HG03095 (cell line): ENCODE results near the gene CD320.
"Not testable (repeated sequence)": the region's sequence is repeated elsewhere in the genome, so short reads cannot be mapped to it uniquely, and the experiment has no call there.

Experiments
- ATAC-seq: cut with Tn5 transposase; IDR thresholded peaks from one replicate; pipeline ENCODE4 v1.9.1; 2021; ENCODE audit warnings: moderate library complexity; ENCODE audit not compliant: unreplicated experiment

The CD320 gene

DNA sequence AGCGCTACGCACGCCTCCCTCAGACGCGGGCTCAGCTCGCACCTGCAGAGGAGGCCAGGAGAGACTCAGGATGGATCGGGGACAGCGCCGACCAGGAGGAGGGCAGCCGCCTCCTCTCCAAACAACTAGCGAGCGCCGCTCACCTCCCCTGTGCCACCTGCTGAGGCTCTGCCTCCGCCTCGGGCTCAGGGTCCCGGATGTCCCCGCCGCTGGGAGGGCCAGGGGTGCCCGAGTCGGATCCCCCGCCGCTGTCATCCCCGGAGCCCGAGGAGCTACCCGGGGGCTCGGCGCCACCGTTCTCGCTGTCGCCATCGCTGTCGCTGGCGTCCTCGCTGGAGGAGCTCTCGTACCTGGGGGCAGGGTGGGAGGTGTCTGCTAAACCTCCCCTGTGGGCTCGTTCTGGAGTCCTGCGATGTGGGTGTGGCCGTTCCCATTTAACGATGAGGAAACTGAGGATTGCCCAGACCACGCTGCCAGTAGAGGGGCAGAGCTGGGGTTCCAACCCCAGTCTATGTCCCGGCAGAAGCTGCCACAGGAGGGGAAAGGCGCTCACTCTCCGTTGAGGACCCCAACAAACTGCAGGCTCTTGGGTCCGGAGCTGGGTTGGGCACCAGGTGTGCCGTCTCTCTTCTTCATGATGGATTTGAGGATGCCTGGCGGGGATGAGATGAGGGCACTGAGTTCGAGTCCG lies 25.8 kb upstream of the CD320 start:
- ATAC-seq, result no peak

DNA sequence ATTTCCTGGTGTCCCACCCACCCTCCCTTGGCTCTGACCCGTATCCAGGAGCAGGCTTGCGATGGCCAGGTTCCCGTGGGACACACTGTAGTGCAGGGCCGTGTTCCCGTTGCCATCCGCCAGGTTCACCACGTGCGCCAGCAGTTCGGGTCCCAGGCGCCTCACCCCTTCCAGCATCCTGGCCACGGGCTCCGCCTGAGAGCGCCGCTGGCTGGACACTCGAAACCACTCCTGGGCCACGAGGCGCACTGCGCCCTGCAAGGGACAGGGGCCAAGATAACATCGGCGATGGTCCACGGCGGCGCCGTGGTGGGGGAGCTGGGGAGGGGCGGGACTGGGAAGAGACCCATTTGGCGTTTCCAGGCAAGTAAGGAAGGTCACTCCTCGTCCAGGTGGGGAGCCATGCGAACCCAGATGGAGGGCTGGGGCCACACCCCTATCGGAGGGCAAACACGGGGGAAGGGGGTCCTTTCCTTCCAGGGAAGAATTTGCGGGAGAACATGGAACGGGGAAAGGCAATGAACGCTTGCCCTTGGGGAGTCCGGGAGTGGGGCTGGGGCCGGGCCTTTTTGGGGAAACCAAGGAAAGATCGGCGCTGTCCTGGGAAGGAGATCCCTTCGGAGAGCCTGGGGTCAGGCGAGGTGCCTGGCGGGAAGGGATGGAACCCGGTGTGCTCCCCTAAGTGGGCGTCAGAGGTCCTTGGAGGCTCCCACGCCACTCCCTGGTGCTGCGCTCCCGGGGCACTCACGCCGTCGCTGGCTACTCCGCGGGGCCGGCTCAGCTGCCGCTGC lies 25.0 kb upstream of the CD320 start:
- no peak for ATAC-seq

DNA sequence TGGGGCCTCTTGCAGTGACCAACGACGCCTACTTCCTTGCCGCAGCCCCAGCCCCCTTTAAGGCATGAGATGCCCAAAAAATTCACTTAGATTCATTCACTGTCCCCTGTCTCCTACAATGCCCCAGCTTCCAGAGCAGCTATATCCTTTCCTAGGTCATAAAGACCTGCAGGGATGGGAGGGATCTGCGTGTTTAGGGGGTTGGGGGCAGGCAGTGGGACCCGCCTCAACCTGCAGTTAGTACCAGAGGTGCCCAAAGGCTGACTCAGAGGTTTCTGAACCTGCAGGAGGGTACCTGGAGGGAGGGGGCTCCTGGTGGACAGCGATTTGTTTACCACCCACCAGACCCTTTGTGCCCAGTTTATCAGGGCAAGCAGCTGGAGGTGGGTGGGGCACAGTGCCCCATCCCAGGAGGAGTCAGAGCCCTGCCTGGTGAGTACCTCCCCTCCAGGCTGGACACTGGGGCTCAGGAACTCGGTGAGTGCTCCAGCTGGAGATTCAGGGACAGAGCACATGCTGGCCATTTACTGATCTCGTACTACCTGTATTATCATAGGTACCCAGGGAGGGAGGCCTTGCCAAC lies 23.2 kb upstream of the CD320 start:
- no peak for ATAC-seq

DNA sequence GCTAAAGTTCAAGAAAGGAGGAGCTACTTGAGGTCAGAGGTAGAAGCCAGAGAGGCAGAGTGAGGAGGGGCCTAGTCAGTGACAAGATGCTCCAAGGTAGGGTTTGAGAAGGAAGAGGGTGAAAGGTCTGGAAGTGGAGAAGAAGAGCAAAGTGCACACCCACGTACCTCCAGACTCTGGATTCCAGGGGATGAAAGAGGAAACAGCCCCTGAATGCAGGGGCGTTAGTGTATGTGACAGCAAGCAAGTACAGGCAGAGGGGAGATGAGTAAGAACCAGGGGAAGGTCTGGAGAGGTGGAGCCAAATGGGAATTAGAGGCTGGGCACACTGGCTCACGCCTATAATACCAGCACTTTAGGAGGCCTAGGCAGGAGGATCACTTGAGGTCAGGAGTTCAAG lies 21.8 kb upstream of the CD320 start:
- no peak for ATAC-seq

DNA sequence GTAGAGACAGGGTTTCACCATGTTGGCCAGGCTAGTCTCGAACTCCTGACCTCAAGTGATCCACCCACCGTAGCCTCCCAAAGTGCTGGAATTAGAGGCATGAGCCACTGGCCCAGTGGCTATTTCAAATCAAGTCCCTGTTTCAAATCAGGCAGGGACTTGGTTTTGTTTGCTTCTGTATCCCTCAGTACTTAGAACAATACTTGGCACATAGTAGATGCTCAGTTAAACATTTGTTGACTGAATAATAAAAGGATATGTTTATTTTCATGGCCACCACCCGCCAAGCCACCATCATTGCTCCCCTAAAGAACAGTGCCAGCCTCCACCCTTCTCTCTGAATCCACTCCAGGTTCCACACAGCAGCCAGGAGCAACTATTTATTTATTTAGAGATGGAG lies 17.3 kb upstream of the CD320 start:
- no peak for ATAC-seq

DNA sequence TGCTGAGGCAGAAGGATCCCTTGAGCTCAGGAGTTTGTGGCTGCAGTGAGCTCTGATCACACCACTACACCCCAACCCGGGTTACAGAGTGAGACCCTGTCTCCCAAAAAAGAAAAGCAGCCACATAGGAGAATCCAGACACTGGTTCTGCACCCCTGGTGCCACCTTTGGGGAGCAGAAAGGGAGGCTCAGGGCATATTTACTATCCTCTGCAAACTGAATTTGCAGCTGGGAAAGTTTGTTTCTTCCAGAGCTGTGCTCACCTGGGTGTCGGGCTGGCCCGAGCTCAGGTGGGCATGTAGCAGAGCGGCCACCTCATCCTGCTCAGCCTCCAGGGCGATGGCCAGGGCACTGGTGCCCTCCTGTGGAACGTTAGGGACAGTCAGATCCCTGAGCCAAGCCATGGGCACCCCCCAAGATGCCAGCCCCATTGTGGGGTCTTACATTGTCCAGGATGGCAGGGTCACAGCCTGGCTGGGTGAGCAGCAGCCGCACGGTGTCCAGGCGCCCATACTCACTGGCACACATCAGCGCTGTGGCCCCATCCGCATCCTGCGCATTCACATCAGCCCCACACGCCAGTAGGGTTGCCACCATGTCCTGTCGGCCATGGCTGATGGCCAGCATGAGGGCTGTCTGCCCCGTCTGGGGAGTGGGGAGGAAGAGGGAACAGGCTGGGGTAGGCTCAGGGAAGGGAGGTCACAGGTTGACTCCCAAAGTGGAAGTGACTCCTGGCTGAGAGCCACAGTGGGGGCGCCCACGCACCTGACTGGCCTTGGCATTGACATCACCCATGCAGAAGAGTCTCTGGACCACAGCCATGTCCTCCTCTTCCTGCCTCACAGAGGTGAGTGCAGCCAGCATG lies 16.3 kb upstream of the CD320 start:
- no peak for ATAC-seq

DNA sequence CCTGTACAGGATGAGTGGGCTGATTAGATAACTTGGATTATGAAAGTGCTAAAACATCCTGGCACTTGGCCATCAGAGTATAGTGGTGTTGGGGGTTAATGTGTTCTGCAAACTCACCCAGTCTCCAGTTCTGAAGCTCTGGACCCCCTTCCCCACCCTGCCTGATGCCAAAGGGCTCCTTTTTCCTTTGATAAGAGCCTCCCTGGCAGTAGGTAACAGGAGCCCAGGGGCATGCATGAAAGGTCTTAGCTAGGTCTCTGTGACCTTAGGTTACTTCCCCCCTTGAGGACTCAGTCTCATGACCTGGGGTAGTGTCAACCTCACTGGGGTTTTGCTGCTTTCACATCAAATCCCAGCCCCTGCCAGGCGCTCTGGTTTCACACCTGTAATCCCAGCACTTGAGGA lies 15.6 kb upstream of the CD320 start:
- ATAC-seq, result no peak

DNA sequence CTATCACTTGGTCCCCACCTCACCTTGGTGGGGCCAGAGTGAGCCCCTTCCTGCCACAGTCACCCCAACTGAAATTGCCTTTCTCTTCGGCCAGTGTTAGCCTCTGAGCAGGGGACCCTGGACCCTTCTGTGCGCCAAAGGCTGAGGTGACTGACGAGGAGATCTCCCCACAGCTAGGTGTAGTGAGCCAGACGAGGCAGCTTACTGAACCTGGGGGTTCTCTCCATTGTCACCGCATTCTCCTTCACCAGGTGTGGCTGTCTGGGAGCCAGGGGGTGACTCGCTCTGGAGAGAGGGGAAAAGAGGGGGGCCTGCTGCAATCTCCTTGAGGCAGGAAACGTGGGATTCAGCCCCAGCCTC lies 14.5 kb upstream of the CD320 start:
- ATAC-seq, result no peak

DNA sequence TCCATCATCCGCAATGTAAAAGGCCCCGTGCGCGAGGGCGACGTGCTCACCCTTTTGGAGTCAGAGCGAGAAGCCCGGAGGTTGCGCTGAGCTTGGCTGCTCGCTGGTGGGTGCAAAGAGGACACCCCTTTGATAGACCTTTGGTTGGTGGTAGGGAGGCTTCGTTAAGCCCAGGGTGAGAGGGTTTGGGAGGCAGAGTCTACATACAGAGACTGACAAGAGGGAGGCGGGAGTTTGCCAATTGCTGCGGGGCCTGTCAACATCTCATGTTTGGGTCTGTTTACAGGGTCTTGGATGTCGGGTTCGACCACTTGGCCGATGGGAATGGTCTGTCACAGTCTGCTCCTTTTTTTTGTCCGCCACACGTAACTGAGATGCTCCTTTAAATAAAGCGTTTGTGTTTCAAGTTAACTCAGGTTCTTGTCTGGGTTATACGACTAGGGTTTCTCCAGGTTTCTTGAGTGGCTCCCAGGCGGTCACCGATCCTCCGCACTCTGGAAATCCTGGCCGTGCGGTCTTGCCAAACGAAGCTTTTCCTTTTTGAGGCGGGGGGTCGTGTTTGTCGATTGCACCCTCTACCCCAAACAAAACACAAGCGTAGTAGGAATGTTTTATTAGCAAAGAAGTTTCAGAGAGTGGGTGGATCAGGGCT lies 14.0 kb upstream of the CD320 start:
- no peak for ATAC-seq

DNA sequence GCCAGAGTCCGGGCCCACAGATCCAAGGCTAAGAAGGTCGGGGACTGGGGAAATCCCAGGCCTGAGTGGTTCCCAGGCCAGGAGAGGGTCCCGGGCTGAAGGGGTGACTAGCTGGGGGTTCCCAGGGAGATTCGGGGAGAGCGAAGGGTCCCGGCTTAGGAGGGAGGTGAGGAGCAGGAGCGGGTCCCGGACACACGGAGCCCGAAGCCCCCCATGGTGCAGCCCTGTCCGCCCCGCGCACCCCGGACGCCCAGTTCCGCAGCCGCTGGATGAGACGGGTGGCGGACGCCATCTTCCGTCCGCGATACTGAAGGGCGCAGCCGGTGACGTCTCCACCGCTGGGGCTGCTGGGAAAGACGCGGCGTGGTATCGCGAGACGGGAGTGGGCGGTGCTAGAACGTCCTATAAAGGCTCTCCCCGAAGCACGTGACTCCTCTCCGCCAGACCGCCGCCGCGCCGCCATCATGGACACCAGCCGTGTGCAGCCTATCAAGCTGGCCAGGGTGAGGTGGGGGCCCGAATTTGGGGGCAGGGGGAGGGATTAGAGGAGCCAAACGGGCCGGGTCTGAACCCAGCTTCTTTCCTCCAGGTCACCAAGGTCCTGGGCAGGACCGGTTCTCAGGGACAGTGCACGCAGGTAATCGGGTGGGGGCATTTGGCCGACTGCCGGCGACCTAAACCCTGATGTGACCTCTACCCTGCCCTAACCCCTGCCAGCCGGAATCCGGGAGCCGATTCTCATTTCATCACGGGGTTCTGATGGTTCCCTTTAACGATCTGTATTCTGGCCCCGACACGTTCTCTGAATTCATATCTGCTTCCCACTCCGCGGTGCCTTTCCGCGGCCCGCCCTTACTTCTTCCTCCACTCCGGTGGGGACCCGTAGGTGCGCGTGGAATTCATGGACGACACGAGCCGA lies 13.2 kb upstream of the CD320 start, which contains the start of the genes NDUFA7 and RPS28:
Gene NDUFA7, minus strand, starts transcription at position 309 of the 919 bp plus-strand sequence. Its CDS starts 17 bp downstream, at position 292.
Gene RPS28, plus strand, starts transcription at position 430 of the 919 bp plus-strand sequence. Its CDS starts 35 bp downstream, at position 465.
- ATAC-seq, result peak; percentile 75

DNA sequence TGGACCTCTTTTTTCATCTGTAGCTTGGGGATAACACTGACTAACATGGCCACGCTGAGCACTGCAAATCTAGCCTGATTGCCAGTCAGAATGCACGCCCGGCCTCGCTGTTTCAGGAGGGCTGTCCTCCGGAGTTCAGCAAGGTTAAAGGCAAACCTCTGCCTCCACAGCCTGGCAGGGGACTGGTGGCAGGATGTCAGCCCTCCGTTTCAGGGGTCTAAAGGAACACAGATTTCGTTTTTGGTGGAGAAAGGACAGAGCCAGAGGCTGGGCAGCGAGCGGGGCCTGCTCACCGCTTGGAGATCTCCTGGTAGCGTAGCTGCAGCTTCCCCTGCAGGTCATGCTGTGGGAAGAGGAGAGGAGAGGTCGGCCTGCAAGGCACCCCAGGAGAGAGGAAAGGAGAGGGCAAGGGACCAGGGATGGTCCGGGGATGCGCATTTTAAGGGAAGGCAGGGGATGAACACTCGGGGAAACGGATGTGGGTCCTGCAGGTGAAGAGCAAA lies 12.5 kb upstream of the CD320 start:
- ATAC-seq, result peak; percentile 2

DNA sequence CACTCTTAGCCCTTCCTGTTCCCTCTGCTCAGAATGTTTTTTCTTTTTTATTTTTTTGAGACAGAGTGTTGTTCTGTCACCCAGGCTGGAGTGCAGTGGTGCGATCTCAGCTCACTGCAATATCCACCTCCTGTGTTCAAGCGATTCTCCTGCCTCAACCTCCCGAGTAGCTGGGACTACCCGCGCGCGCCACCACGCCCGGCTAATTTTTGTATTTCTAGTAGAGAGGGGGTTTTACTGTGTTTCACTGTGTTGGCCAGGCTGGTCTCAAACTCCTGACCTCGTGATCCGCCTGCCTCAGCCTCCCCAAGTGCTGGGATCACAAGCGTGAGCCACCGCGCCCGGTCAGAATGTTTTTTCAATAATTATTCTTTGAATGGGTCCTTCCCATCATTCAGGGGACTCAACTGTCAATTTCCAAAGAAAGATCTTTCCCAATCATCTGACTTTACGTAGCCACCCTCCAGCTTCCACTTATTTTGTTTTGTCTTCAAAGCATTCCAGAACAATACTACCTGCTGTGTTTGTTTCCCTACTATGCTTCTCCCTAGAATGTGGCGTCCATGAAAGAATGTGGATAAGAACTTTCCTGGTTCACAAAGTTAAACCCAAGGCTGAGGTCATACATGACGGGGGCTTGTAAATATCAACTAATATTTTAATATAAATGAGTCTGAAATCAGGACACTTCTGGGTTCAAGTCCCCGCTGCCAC lies 11.8 kb upstream of the CD320 start:
- ATAC-seq, result no peak

DNA sequence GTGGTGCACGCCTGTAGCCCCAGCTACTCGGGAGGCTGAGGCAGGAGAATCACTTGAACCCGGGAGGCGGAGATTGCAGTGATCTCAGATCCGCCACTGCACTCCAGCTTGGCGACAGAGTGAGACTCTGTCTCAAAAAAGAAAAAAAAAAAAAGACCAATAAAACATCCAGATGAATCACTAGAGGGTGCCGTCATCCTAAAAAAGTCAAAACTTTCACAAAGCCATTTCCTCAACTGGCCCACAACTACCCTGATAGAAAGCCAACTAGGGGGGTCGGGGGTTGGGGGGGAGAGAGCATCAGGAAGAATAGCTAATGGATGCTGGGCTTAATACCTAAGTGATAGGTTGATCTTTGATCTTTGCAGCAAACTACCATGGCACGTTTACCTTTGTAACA lies 10.7 kb upstream of the CD320 start:
- not testable (repeated sequence) for ATAC-seq

DNA sequence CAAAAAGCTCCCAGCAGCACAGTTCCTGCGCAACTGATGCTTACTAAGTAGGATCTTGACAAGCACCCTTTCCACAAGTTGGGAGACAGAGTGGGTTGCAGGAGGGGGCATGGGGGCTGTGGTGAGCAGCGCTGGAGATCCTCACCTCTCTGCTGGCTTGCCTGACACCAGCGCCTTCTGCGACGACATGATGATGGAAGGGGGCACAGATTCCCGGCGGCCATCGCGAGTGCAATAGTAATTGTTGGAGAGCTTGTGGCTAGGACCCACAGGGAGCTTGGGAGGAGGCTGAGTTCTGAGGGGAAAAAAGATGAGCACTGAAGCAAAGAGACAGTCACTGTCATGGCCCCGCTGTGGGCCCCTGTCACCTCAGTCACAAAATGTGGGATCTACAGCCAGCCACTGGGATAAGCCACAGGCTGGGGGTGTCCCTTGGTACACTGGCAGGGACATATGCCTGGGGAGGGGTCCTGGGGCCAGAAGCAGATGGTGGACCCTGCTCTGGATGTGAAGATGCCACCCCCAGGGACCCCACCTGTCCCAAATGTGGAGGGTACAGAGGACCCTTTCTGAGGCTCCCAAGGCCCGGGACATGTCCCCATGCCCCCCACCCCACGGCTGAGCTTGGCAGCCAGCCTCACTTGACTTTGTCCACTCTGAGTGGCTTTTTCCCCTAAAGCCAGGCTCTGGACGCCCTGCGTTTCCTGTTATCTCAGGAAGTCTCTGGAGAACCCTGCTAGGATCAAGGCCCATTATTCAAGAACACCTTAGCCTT lies 8.4 kb upstream of the CD320 start:
- no peak for ATAC-seq

DNA sequence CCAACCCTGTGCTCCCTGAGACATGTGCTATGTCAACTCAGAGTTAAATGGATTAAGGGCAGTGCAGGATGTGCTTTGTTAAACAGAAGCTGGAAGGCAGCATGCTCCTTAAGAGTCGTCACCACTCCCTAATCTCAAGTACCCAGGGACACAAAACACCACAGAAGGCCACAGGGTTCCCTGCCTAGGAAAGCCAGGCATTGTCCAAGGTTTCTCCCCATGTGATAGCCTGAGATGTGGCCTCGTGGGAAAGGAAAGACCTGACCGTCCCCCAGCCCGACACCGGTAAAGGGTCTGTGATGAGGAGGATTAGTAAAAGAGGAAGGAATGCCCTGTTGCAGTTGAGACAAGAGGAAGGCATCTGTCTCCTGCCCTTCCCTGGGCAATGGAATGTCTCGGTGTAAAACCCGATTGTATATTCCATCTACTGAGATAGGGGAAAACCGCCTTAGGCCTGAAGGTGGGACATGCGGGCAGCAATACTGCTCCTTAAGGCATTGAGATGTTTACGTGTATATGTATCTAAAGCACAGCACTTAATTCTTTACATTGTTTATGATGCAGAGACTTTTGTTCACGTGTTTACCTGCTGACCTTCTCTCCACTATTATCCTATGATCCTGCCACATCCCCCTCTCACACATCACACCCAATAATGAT lies 7.0 kb upstream of the CD320 start:
- ATAC-seq, result not testable (repeated sequence)

DNA sequence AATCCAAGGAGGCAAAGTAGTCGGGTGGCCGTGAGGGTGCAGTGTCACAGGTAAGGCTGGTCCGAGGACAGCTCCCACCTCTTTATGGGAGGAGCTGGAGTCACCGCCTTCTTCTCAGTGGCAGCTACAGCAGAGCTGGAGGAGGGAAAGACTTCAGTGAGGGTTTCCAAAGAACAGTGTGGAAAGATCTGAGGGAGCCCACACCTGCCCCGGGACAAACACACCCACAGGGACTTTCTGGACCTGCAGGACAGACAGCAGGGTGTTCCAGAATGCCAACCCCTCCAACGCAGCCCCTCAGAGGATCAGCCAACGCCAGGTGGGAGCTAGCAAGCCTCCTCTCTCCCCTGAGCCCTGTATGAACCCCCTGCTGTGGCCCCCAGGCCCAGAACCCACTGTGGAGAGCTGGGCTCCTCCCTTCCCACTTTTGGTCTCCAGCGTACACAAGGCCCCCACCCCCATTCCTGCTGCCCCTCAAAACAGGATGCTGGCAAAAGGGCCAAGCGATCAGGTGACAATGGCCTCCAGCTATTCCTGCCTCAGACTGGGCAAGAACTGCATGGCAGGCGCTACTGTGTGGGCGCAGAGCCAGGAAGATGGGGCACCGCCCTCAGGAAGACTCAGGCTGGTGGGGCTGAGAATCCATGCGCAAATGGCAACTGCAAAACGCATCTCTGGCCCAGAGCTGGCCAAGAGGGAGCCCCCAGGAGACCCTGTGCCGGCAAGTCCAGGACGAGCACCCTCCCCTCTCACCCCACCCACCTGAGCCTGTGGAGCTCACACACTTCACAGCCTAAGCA lies 3.5 kb upstream of the CD320 start:
- ATAC-seq, result no peak
